GM19193 (cell line): ENCODE measurements around the gene IGFBP1.

ENCODE experiments used
- POLR2A ChIP-seq: IDR thresholded peaks from 4 replicates; pipeline ENCODE4 v1.6.1; 2011; ENCODE audit not compliant: insufficient read depth, insufficient read length; ENCODE audit errors: extremely low read depth

IGFBP1 gene

GRCh38 chr7:45888185-45888992, at the start of gene IGFBP1:
TSS of gene IGFBP1 (plus strand) at chr7:45888488. CDS start at chr7:45888653, 165 bp downstream.
- no peak for TF ChIP-seq POLR2A

GRCh38 chr7:45863715-45864114, 24.6 kb upstream of the IGFBP1 start:
- no peak for TF ChIP-seq POLR2A

GRCh38 chr7:45865594-45866410, 22.5 kb upstream of the IGFBP1 start:
- no peak for TF ChIP-seq POLR2A

GRCh38 chr7:45867471-45867870, 20.8 kb upstream of the IGFBP1 start:
- no peak for TF ChIP-seq POLR2A

- TF ChIP-seq POLR2A = no peak
These were observed 18.9 kb upstream of the IGFBP1 start for GRCh38 chr7:45869426-45869825.

GRCh38 chr7:45872116-45873034, 15.9 kb upstream of the IGFBP1 start:
- no peak for TF ChIP-seq POLR2A

- no peak for TF ChIP-seq POLR2A
These were observed 15.3 kb upstream of the IGFBP1 start, which contains the start of gene CCDC201 for GRCh38 chr7:45873035-45873354. TSS of gene CCDC201 (minus strand) at chr7:45873082. CDS start at chr7:45873007, 75 bp downstream.

- TF ChIP-seq POLR2A = no peak
These were observed 14.9 kb upstream of the IGFBP1 start for GRCh38 chr7:45873355-45873754.

- TF ChIP-seq POLR2A = no peak
These were observed 13.7 kb upstream of the IGFBP1 start for GRCh38 chr7:45874408-45875131.

- no peak for TF ChIP-seq POLR2A
These were observed 11.8 kb upstream of the IGFBP1 start for GRCh38 chr7:45876519-45876918.

- no peak for TF ChIP-seq POLR2A
These were observed 9.7 kb upstream of the IGFBP1 start for GRCh38 chr7:45878457-45879144.

- TF ChIP-seq POLR2A = no peak
These were observed 7.8 kb upstream of the IGFBP1 start for GRCh38 chr7:45880433-45880860.

GRCh38 chr7:45881280-45881758, 7.0 kb upstream of the IGFBP1 start:
- no peak for TF ChIP-seq POLR2A
